NOMO-1 treated with DMSO at 0.1 percent for 48 hours (cell line): ENCODE results near the gene KRCC1.
"Not testable (repeated sequence)": the region's sequence is repeated elsewhere in the genome, so short reads cannot be mapped to it uniquely, and the experiment has no call there.

Source experiments
- DNase-seq: peaks from one replicate; lab custom pipeline; 2025; ENCODE audit not compliant: unreplicated experiment; lab: John Stamatoyannopoulos, UW

Gene KRCC1

DNA sequence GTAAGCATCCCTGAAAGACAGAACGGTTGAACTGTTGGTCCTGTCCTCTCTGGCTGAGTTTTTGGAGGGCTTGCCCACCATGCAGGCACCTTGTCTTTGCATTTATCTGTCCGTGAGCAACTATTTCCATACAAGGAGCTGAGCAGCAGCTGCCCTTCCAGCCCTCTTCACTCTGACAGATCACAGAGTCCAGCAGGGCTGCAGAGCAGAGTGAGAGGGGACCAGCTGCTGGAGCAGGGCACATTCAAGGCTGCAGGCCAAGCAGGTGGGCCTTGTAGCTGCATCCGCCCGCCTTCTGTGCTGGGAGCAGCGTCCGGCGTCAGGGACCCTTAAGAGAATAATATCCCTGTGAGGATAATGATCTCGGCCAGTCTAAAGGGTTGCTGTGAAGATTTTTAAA, 21.5 kb upstream of the KRCC1 start:
- DNase-seq = no peak

DNA sequence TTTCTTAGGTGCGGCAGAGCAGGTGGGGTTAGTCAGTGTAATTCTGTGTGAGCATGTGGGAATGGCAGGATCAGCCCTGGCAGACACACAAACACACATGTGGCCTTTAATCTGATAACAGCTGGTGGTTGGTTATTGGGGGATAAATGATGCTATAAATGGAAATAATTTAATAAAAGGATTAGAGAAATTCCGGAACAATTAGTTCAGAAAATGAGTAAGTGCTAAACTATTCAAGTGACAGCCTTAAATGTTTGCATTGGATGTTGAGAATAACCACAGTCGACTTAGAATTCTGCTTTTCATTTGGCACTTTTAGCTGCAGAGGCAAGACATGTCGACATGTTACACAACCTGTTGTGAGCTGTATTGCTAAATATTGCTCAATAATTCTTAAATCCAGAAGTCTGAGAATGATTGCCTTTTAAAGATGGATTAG, 19.3 kb upstream of the KRCC1 start:
- peak; percentile 80 for DNase-seq

DNA sequence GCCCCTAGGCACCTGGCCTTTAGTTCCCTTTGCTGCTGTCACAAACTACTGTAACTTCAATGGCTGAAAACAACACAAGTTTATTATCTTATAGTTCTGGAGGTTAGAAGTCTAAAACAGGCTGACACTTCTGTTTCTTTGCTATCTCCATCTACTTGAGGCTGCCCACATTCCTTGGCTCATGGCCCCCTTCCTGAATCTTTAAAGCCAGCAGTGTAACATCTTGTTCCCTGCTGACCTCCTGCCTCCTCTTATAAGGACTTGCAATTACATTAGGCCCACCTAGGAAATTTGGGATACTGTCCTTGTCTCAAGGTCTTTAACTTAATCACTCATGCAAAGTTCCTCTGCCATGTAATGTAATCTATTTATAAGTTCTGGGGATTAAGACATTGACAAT, 18.6 kb upstream of the KRCC1 start:
- DNase-seq = no peak

DNA sequence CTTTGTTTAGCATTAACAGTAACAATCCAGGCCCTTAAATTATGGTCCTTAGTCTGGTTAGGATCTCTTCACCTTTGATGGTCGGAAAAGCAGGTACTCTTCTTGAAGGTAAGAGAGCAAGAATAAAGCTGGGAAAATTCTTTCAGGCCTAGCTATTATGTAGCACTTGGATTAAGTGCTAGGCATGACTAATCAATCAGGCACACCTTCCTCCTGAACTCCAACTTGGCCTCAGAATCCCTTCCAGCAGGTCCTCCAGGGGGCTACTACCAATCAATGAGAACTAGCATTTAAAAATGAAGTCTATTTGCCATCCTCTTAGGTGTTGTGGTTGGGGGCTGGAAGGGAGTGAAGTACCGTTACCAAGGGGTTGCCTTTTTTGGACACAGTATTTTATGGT, 15.8 kb upstream of the KRCC1 start:
- no peak for DNase-seq

DNA sequence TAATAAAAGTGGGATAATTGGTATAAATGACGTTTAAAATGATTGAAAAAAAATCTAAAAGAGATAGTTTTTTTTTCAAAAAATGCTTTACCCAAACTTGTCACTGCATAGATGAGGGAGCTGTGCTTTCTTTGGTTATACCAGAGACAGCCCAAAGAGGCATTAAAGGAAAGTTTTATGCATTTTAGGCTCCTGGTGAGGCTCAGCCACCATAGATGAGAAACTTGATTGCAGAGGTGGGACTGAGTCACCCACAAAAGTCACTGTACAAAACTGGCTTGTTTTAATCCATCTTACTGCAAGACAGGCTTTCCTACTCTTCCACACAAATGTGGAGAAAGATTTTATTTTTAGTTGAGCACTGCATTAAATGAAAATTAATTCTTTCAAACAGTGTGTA, 14.5 kb upstream of the KRCC1 start:
- DNase-seq = no peak

DNA sequence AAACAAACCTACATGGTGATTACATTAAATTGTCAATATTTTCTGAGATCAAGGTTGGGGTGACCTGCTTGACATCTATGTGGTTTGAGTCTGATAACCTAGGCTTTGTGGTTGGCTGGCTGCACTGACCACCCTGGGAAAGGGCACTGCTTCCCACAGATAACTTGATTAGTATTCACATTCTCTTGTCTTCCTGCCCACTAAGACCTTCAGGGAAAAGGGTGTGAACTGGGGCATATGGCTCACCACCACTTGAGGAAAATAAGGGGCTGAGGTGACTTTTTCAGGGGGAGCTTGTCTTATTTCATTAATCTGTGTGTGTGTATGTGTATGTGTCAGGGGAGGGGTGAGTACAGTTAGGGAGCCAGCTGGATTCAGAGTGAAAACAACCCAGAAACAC, 13.5 kb upstream of the KRCC1 start:
- DNase-seq = no peak

DNA sequence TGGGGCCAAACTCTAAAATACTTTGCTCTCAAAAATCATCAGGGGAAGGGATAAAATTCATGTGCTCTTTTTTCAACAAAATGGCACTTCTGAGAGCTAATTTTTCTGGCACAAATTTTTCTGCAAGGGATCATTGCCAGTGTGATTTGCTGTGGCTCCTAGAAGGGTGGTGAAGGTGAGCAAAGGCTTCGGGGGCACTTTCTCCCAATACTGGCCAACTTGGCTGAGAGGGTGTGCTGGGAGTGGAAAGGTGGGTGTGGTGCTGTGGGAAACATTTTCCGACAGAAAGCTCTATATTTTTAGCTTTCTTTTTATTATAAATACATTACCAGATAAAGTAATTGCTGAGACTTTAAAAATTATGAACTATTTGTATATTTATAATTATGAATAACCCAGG, 12.5 kb upstream of the KRCC1 start:
- DNase-seq = no peak

DNA sequence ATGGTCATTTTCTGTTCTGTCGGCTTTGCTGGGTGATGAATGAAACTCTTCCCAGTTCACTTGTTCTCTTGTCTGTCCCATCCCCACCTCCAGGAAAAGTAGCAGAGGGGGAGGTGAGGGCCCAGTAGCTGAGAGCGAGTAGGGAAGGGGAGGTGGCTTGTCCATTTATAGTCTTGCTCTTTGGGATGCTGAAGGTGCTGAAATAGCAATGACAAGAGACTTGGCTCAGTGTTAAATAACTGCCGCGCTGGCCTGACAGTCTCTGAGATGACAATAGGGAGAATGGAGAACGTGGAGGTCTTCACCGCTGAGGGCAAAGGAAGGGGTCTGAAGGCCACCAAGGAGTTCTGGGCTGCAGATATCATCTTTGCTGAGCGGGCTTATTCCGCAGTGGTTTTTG, 12.0 kb upstream of the KRCC1 start, which contains the start of gene SMYD1:
SMYD1 (plus strand) TSS at position 228 of the 400 bp plus-strand sequence; CDS start at position 268, 40 bp downstream.
- no peak for DNase-seq

DNA sequence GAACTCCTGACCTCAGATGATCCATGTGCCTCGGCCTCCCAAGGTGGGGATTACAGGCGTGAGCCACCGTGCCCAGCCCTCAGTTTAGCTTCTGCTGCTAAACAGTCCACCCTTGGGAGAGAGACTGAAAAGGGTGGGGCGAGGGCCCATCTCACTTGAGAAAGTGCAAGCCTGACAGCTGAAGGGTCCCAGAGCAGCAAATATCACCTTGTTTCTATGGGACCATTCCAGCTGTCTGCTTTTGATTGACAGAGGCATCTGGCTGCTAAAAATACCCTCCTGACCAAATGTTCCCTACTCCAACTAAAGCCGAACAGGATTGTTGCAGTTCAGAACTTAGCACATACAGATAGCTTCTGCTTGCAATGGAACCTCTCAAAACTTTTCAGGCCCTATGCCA, 11.6 kb upstream of the KRCC1 start:
- DNase-seq = no peak

DNA sequence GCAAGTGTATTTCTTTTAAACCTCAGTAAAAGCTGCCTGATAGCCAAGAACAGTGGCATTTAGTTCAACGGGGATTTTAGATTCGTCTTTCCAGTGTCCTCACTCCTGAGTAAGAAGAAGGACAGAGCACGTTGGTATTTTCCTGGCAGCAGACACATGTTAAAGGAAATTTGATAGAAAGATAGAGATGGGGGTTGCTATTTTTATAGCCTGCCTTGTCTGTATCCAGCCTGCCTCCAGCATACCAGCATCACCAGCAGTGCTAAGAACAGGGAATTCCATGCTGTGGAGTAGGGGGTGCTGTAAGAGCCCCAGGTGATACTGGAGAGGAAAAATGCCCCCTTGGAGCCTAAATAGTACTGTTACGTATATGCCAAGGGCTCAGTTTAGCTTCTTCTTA, 11.0 kb upstream of the KRCC1 start:
- DNase-seq = no peak

DNA sequence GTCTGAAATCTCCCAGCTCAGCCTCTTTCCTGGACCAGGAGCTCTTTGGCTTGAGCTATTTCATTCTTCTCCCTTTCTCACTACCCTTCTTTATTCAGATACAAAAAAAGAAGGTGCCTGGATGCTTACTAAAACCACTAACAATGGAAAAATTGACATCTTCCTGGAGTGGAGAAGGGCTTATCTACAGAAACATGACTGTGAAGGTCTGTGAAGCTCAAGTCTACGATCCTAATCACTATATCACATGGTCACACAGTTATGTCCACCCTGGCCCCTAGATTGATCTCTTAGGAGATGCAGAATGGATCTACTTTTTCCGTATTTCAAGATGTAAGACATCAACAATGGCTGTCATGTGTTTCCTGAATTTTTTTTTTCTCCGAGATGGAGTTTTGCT, 5.7 kb upstream of the KRCC1 start:
- DNase-seq = no peak

DNA sequence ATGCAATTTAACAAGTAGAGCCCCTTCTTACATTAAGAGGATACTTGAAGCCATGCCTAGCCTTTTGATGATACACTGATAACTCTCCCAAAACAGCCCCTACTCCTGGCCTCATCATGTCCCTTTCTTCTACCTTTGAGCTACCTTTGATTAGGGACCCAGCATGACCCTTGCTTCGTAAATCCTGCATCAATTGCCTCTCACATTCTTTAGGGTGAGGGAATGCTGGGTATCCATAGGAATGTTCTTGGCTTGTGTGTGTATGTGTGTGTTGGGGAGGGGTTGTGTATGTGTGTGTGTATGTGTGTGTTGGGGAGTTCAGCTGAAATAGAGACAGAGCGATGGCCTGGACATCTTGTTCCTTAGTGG, 5.3 kb upstream of the KRCC1 start:
- DNase-seq = no peak

DNA sequence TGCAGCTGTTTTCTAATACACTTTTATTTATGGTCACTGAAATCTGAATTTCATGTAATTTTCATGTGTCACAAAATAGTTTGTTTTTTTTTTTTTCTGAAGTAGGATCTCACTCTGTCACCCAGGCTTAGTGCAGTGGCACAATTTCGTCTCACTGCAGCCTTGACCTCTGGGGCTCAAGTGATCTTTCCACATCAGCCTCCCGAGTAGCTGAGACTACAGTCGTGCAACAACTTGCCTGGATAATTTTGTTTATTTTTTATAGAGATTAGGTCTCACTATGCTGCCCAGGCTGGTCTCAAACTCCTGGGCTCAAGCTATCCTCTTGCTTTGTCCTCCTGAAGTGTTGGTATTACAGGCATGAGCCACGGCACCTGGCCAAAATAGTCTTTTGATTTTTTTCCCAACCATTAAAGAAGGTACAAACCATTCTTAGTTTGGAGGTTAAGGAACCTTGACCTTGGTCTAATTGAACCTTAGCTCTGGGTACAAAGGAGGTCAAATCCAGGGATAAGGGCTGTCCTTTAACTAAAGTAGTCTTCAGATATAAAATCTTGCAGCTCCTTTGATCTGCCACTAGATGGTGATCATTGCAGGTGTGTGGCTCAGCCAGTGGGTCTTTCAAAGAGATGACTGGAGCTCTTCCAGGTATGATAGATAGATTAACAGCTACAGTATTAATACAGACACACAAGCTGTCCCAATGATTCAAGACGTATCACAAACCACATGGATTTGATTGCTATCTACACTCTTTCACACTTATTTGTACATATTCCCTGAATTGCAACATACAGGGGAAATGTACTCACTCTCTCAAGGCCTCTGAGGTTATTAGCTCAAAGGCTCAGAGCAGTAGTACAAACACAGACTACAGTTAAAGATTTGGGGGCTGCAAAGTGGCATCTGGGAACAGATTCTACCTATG, 4.7 kb upstream of the KRCC1 start:
- DNase-seq = peak; percentile 43

DNA sequence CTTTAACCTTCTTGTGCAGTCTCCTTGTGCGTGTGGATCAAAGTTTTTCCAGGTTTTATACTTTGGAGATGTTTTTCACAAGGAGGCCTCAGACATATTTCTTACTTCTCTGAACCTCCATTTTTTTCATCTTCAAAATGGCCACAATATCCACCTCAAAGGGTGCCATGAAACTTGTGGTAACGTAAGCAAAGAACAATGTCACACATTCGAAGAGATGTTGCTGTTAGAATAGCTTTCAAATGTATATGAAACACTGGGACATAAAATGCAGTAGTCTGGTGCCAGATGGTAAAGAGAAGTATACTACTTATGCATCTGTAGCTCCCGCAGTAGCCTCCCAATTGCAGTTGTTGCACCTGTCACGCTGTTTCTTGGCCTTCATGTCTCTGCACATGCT, 2.6 kb upstream of the KRCC1 start:
- no peak for DNase-seq

DNA sequence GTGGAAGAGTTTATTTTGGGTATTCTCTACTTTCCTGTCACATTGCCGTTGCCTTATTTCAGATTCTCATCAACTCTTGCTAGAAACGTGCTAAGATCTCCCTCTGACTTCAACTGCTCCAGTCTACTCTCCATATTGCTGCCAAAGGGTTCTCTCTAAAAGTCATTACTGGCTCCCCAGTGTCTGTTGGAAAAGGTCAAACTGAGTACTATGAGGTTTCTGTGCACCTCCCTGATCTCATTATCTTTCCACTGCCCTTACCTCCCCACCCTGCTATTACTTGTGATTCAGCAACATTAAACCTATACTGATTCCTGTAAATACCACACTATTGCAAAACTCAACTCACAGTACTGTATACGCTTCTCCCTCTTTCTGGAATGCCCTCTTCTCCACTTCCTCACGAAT, 1.9 kb upstream of the KRCC1 start:
- no peak for DNase-seq

DNA sequence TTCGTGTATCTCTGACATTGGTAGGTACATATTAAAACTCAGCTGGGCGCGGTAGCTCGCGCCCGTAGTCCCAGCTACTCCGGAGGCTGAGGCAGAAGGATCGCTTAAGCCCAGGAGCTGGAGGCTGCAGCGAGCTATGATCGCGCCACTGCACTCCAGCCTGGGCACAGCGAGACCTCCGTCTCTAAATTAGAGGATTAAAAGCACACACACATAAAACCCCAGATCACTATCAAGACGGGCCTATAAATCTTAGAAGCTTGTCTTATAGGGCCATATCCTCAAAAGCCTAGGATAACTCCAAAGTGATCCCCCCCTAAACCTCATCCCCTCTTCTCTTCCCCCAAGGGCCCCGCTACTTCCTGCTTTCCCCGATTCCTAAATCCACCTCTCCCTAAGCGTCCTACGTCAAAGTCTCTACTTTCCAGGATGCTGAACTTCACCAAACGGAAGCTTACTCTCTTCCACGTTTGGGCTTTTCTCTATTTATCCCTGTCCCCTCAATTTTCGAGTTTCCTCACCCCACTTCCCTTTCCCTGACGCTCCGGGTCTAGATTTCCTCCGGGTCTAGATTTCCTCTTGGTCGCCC, 707 bp downstream of the KRCC1 start:
- no peak for DNase-seq

DNA sequence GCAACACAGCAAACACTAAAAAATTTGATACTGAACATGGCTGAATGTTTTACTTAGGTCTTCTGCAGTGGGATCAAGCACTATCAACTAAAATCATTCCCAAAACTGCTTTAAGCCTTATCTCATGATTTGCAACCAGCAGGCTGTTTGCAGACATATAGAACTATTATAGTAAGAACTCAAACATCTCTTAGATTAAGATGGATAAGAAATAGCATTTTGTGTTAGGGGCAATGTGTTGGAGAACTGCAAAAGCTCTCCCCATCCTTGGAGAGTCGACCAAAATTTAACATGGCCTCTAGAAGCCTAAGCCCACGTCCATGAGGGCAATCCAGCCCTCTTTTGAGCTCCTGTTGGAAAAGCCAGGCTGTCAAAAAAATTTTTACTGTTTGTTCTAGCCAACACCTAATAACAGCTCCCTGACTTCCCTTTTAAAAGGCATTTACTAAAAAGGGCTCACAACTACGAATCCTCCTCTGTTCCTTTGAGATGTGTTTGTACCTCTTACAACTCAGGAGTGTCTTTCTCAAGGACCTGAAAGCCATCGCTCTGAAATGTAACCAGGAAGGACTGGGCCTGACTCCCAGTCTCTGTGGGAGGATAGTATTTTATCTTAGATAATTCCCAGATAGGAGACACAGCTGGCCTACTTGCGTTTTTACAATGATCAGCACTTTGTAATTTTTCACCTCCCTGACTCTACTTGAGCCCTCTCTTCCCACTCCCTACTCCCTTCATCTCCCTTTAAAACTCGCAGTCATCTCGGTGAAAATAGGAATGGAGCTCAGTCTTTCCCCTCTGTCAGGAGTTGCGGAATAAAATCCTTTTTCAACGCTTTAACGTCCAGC, 1.4 kb downstream of the KRCC1 start:
- peak; percentile 12 for DNase-seq

DNA sequence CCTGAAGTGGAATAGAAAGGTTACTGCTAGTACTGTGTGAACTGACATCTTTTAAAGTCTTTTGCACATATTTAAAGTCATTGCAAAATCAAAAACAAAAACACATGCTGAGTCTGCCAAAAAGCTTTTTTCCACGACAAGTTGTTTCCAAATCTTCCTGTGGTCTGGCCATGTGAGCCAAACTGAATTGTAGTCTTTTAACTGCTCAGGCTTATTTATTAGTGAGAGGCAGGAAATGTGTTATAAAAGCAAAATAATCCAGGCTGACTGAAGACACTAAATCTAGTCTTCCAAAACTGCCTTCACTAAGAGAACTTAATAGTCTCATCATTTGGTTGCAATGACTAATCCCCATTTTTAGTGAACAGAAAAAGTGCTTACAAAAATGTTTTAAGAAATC, 2.3 kb downstream of the KRCC1 start:
- DNase-seq = no peak

DNA sequence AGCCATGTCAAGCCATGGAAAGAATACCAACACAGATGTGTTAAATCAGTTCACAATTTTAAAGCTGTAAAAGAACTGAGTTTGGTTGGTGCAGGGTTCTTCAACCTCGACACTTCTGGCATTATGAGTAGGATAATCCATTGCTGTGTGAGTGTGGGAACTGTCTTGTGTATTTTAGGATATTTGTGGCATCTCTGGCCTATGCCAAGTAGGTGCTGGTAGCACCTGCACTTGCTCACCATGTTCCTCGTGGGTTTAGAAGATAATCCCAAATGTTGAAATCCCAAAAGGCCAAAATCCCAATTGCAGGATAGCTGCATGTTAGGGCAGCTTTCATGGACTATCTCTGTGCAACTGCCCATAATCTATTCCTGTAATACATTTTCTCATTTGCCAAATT, 3.8 kb downstream of the KRCC1 start:
- DNase-seq = no peak

DNA sequence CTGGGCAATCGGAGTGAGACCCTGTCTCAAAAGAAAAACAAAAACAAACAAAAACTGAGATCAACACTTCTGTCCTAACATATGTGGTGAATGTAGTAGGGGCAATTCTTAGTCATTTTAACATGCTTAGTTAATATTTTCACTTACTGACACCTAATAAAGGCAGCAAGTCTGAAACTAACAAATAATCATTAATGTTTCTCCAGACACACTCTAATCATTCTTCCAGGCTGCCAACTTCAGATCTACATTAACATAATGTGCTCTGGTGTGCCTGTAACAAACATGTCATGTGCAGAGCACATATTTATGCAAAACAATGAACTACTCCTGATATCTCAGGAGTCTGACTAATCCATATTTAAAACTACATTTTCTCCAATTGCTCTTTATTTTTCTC, 6.0 kb downstream of the KRCC1 start:
- no peak for DNase-seq

DNA sequence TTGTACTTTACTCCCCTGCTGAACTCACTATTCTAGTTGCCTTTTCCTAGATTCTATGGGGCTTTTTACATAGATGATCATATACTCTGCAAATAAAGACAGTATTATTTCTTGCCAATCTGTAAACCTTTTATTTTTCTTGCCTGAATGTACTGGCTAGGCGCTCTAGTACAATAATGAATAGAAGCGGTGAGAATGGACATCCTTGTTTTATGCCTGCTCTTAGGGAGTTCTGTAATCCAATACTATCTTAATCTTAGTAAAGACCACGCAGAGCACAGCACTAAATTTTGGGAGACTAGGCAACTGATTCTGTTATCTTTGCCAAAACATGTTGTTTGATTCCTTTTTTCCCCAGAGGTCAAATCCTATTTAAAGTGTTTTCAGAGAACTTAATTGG, 7.0 kb downstream of the KRCC1 start:
- no peak for DNase-seq

DNA sequence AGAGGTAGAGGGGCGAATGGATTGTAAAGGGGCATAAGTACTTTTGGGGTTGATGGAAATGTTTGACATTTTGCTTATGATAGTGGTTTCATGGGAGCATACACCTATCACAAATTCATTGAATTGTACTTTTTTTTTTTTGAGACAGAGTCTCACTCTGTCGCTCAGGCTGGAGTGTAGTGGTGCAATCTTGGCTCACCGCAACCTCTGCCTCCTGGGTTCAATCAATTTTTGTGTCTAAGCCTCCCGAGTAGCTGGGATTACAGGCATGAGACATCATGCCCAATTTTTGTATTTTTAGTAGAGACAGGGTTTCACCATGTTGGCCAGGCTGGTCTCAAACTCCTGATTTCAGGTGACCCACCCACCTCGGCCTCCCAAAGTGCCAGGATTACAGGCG, 10.0 kb downstream of the KRCC1 start:
- not testable (repeated sequence) for DNase-seq
